ENCODE measurements around the gene CCR6. TPM values are rescaled to one million over a fixed set of nuclear protein-coding genes. Genes with fewer than 3 reads are reported as not detected.

CCR6 gene
- total RNA-seq, 1 experiment from 2014 or later = not detected

DNA sequence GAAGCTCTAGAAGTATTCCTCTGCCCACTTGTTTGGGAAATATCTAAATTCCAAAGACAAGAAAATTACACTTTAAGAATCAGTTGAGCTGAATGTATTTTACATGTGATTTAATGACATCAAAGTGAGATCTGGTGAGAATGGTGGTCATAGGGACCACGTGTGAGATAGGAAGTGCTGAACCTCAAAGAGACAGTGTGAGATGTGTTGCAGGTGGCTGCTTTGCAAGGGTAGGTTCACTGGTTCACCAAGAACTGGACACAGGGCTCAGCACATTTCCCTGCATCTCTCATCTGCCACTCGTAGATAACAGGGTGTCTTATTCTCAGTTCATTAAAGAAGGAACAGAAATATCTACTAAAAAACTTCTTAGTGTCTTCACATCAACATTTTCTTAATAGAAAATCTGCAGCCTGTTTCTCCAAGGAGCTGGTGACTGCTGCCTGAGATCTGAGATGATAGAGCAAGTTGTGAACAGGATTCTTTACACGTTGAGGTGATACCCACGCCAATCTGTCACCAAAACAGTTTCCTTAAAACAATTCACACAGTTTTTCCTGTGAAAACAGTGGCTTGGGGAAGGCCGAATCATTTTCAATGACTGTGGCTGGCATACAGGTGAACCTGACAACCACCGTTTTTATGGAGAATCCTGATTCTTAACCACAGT lies 7.2 kb downstream of the CCR6 start:
- ChIA-PET POLR2A (no interaction called here), CTCF (no interaction called here)
- Histone ChIP-seq H3K4me3 (ENCODE audit: low read depth, low read length) (no peak overlapping the region), H3K4me1 (no peaks in the 10 kb centered on the region), H3K9me3 (no peaks in the 10 kb centered on the region), H3K36me3 (ENCODE audit: control insufficient read depth, insufficient read depth, low read length) (no peaks in the 10 kb centered on the region), H3K27me3 (replicated peaks; ENCODE audit: control insufficient read depth, insufficient read depth, low read length) (no peaks in the 10 kb centered on the region)
- DNase-seq = no peak
- intact Hi-C loops (cut with micrococcal nuclease; ENCODE audit: unreplicated experiment) = no loop called here
- H3K4me3 Mint-ChIP-seq (ENCODE audit: unreplicated experiment) = no peak overlapping the region
- no peaks in the 10 kb centered on the region for H3K27me3 Mint-ChIP-seq (ENCODE audit: insufficient read depth, unreplicated experiment)
- no peaks in the 10 kb centered on the region for H3K9me3 Mint-ChIP-seq (ENCODE audit: unreplicated experiment)
- no TSS peak for BruUV-seq (replicated peaks)
- TF ChIP-seq, protein P1, sequence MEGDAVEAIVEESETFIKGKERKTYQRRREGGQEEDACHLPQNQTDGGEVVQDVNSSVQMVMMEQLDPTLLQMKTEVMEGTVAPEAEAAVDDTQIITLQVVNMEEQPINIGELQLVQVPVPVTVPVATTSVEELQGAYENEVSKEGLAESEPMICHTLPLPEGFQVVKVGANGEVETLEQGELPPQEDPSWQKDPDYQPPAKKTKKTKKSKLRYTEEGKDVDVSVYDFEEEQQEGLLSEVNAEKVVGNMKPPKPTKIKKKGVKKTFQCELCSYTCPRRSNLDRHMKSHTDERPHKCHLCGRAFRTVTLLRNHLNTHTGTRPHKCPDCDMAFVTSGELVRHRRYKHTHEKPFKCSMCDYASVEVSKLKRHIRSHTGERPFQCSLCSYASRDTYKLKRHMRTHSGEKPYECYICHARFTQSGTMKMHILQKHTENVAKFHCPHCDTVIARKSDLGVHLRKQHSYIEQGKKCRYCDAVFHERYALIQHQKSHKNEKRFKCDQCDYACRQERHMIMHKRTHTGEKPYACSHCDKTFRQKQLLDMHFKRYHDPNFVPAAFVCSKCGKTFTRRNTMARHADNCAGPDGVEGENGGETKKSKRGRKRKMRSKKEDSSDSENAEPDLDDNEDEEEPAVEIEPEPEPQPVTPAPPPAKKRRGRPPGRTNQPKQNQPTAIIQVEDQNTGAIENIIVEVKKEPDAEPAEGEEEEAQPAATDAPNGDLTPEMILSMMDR (IDR thresholded peaks at IDR 0.05; ENCODE audit: insufficient read depth in 1 of 2, low read depth in 1 of 2, low read length in 1 of 2, severe bottlenecking in 1 of 2, unreplicated experiment in 1 of 2) = no peak
- no peaks in the 10 kb centered on the region for H3K36me3 Mint-ChIP-seq (ENCODE audit: insufficient read depth, unreplicated experiment)
- H3K27ac Mint-ChIP-seq (ENCODE audit: unreplicated experiment) = no peak overlapping the region
- no peaks in the 10 kb centered on the region for H3K4me1 Mint-ChIP-seq (ENCODE audit: low read depth, unreplicated experiment)

DNA sequence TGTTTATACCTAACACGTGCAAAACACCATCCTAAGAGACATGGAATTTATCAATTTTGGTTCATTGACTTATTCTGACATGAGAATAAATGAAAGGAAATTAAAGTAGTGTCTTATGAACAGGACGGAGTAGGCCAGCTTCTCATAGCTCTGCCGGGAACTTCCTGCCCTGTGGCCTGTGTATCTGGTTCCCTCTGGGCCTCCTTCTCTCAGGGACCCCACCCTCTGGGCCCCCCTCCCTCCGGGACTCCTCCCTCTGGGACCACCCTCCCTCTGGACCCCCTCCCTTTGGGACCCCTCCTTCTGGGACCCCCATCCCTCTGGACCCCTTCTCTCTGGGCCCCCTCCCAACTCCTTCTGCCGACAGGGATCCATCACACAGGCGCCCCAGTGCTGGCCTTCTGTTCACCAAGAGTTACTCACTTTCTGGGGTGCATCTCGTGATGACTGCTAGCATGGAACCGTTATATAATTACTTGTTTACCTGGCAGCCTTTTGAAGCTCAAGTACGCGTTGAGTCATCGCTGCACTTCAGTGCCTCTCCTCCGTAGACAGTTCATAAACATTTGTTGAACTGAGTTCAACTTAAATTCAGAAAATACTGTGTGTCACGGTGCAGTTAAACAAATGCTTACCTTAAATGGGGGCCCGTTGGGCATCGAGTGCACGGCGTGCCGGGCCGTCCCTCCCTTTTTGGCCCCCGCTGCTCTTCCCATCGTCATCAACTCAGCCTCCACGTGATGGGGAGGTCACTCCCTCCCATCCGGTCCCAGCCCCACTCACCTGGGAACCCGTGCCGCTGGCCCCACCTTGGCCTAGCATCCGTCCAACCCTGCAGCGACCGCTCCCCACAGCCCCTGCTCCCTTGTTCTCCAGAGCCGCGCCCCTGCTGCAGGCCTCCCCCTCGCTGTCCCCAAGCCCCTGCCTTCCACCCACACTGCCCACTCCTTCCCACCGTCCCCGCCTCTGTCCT lies 8.1 kb downstream of the CCR6 start:
- Mint-ChIP-seq H3K4me3 (ENCODE audit: unreplicated experiment) (no peak overlapping the region), H3K27me3 (ENCODE audit: insufficient read depth, unreplicated experiment) (no peaks in the 10 kb centered on the region), H3K27ac (ENCODE audit: unreplicated experiment) (no peak overlapping the region), H3K9me3 (ENCODE audit: unreplicated experiment) (no peaks in the 10 kb centered on the region), H3K36me3 (ENCODE audit: insufficient read depth, unreplicated experiment) (no peaks in the 10 kb centered on the region), H3K4me1 (ENCODE audit: low read depth, unreplicated experiment) (no peaks in the 10 kb centered on the region)
- no peaks in the 10 kb centered on the region for H3K4me1 ChIP-seq
- no peak overlapping the region for H3K4me3 ChIP-seq (ENCODE audit: low read depth, low read length)
- no TSS peak for BruUV-seq (replicated peaks)
- H3K36me3 ChIP-seq (ENCODE audit: control insufficient read depth, insufficient read depth, low read length) = no peaks in the 10 kb centered on the region
- TF ChIP-seq, protein P1 (IDR thresholded peaks at IDR 0.05; ENCODE audit: insufficient read depth in 1 of 2, low read depth in 1 of 2, low read length in 1 of 2, severe bottlenecking in 1 of 2, unreplicated experiment in 1 of 2) = no peak
- ChIA-PET CTCF (no interaction called here), POLR2A (no interaction called here)
- DNase-seq = no peak
- intact Hi-C loops (cut with micrococcal nuclease; ENCODE audit: unreplicated experiment) = no loop called here
- no peaks in the 10 kb centered on the region for H3K27me3 ChIP-seq (replicated peaks; ENCODE audit: control insufficient read depth, insufficient read depth, low read length)
- no peaks in the 10 kb centered on the region for H3K9me3 ChIP-seq

DNA sequence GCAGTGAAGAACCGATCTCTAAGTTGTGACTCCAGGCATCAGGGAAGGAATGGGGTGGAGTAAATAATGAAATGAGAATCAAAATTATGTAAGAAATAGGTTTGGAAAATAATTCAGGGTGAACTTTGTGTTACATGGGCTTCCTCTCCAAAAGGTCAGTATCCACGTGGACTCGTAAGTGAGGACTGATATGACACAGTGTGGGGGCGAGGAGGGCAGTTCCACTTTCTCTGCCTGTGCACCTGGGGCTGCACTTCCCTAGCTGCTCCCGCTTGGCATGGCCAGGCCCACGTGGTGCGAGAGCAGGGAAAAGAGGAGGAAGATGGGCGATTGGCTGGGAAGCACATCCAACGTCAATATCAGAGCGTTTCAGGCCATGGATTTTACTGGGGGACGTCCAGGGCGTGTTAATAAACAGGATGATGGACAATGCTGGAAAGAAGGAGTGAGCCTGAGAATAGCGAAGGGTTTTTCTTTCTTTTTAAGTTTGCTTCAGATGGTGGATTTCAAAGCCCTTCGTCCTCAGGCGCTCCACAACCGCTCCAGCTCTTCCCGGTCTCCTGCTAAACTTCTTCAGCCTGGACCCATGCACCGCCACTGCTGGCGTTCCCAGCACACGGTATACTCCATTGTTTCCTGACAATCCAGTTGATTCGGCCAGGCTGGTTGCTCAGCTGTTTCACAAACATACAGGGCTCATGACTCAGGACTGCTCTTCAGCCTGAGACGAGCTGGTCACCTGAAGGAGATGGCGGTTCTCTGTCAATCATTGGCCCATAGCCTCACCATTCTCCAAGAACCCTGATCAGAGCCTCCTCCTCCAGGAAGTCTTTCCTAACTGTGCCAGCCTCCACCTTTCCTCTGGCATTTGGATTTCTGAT lies 11.8 kb downstream of the CCR6 start:
- Histone ChIP-seq H3K4me1 (no peaks in the 10 kb centered on the region), H3K27me3 (replicated peaks; ENCODE audit: control insufficient read depth, insufficient read depth, low read length) (no peaks in the 10 kb centered on the region), H3K4me3 (ENCODE audit: low read depth, low read length) (no peak overlapping the region), H3K9me3 (no peaks in the 10 kb centered on the region), H3K36me3 (ENCODE audit: control insufficient read depth, insufficient read depth, low read length) (no peaks in the 10 kb centered on the region)
- no peak for DNase-seq
- CTCF ChIA-PET = no interaction called here
- Mint-ChIP-seq H3K4me3 (ENCODE audit: unreplicated experiment) (no peak overlapping the region), H3K36me3 (ENCODE audit: insufficient read depth, unreplicated experiment) (no peaks in the 10 kb centered on the region), H3K27me3 (ENCODE audit: insufficient read depth, unreplicated experiment) (no peaks in the 10 kb centered on the region), H3K27ac (ENCODE audit: unreplicated experiment) (no peak overlapping the region), H3K4me1 (ENCODE audit: low read depth, unreplicated experiment) (no peaks in the 10 kb centered on the region), H3K9me3 (ENCODE audit: unreplicated experiment) (no peaks in the 10 kb centered on the region)
- no TSS peak for BruUV-seq (replicated peaks)
- intact Hi-C loops (cut with micrococcal nuclease; ENCODE audit: unreplicated experiment) = no loop called here
- POLR2A ChIA-PET = no interaction called here
- TF ChIP-seq, protein P1 (IDR thresholded peaks at IDR 0.05; ENCODE audit: insufficient read depth in 1 of 2, low read depth in 1 of 2, low read length in 1 of 2, severe bottlenecking in 1 of 2, unreplicated experiment in 1 of 2) = no peak

Data from Caco-2 (cell line).